SJSA1 (cell line): ENCODE measurements around the gene NEO1. TPM values are rescaled to one million over a fixed set of nuclear protein-coding genes. Genes with fewer than 3 reads are reported as not detected.

Experiments used
- DNase-seq, 2 experiments: peaks; one replicate each; pipeline ENCODE4 v3.0.0-alpha.2; 2015 to 2020; ENCODE audit warnings: low spot score in 2 of 2, low read depth in 1 of 2
- H3K27ac ChIP-seq: fragments of 250-450 bp; sonication (Bioruptor Pico); 2 replicates; pipeline ENCODE4 v1.5.1; 2020; ENCODE audit warnings: mild to moderate bottlenecking, moderate library complexity
- H3K27me3 ChIP-seq: fragments of 250-450 bp; sonication (Bioruptor Pico); replicated peaks from 2 replicates; pipeline ENCODE4 v1.5.1; 2020; ENCODE audit warnings: mild to moderate bottlenecking, moderate library complexity
- H3K36me3 ChIP-seq: fragments of 250-450 bp; sonication (Bioruptor Pico); 2 replicates; pipeline ENCODE4 v1.5.1; 2020; ENCODE audit warnings: mild to moderate bottlenecking
- H3K4me1 ChIP-seq: fragments of 250-450 bp; sonication (Bioruptor Pico); replicated peaks from 2 replicates; pipeline ENCODE4 v1.6.1; 2021; ENCODE audit warnings: mild to moderate bottlenecking
- H3K4me3 ChIP-seq: fragments of 250-450 bp; sonication (Bioruptor Pico); 2 replicates; pipeline ENCODE4 v1.5.1; 2020; ENCODE audit warnings: mild to moderate bottlenecking
- H3K9me3 ChIP-seq: fragments of 250-450 bp; sonication (Bioruptor Pico); replicated peaks from 2 replicates; pipeline ENCODE4 v1.5.1; 2020; ENCODE audit warnings: mild to moderate bottlenecking
- total RNA-seq: library from RNA; depleted of rRNA; stranded (reverse); fragments of >200 nt; shearing (Covaris generic); gene quantifications from 2 replicates; pipeline ENCODE4 v1.2.3, GENCODE V29; 2014

The NEO1 gene
- total RNA-seq, 1 experiment from 2014 or later, result 28.3 TPM

DNA sequence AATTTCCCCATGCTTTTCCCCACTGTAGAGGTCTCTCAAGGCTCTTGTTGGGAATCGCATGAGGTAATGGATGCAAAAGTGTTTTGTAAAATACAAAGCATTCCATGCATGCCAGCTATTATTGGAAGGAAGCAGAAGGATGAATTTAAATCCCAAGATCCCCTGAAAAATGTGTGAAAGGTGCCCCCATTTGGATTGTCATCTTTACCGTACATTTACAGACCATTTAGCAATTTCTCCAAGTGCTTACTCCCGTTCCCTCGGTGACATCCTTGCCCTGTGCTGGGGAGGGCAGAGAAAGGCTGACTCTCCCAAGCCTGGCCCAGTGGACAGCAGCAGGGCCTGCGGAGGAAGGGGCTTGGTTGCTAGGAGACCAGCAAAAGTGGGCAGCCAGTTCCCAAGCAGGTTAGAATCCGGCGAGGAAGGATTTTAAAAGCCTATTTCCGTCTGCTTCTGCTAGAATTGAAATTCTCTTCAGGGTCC is 31.1 kb upstream of the NEO1 start:
- Histone ChIP-seq H3K9me3 (no peaks in the 10 kb centered on the region), H3K4me1 (peaks cover 29% of the 10 kb centered on the region), H3K27me3 (no peaks in the 10 kb centered on the region), H3K4me3 (no peak overlapping the region), H3K27ac (no peak overlapping the region), H3K36me3 (no peaks in the 10 kb centered on the region)
- no peak for DNase-seq

- no peaks in the 10 kb centered on the region for H3K27me3 ChIP-seq
- H3K36me3 ChIP-seq, result no peaks in the 10 kb centered on the region
- DNase-seq, result peak; percentile 49 to 50
- H3K4me1 ChIP-seq, result peaks cover 29% of the 10 kb centered on the region
- no peaks in the 10 kb centered on the region for H3K9me3 ChIP-seq
- H3K27ac ChIP-seq, result no peak overlapping the region
- no peak overlapping the region for H3K4me3 ChIP-seq
Observed at GRCh38 chr15:73022161-73022560, 30.1 kb upstream of the NEO1 start.

GRCh38 chr15:73023071-73023470 is 29.2 kb upstream of the NEO1 start:
- H3K27ac ChIP-seq, result no peak overlapping the region
- no peaks in the 10 kb centered on the region for H3K36me3 ChIP-seq
- peaks cover 29% of the 10 kb centered on the region for H3K4me1 ChIP-seq
- no peak for DNase-seq
- no peak overlapping the region for H3K4me3 ChIP-seq
- no peaks in the 10 kb centered on the region for H3K9me3 ChIP-seq
- no peaks in the 10 kb centered on the region for H3K27me3 ChIP-seq

GRCh38 chr15:73024168-73024567 is 28.1 kb upstream of the NEO1 start:
- no peaks in the 10 kb centered on the region for H3K36me3 ChIP-seq
- H3K4me1 ChIP-seq, result peaks cover 24% of the 10 kb centered on the region
- H3K4me3 ChIP-seq, result no peak overlapping the region
- H3K9me3 ChIP-seq, result no peaks in the 10 kb centered on the region
- no peak for DNase-seq
- H3K27me3 ChIP-seq, result no peaks in the 10 kb centered on the region
- H3K27ac ChIP-seq, result no peak overlapping the region

GRCh38 chr15:73026511-73027054 is 25.7 kb upstream of the NEO1 start:
- no peaks in the 10 kb centered on the region for H3K27me3 ChIP-seq
- no peaks in the 10 kb centered on the region for H3K9me3 ChIP-seq
- H3K27ac ChIP-seq, result no peak overlapping the region
- H3K36me3 ChIP-seq, result no peaks in the 10 kb centered on the region
- no peak for DNase-seq
- H3K4me3 ChIP-seq, result no peak overlapping the region
- H3K4me1 ChIP-seq, result peaks cover 16% of the 10 kb centered on the region

GRCh38 chr15:73028031-73028430 is 24.2 kb upstream of the NEO1 start:
- H3K27me3 ChIP-seq, result no peaks in the 10 kb centered on the region
- no peak overlapping the region for H3K27ac ChIP-seq
- DNase-seq, result no peak
- H3K4me1 ChIP-seq, result peaks cover 3% of the 10 kb centered on the region
- H3K9me3 ChIP-seq, result no peaks in the 10 kb centered on the region
- no peaks in the 10 kb centered on the region for H3K36me3 ChIP-seq
- no peak overlapping the region for H3K4me3 ChIP-seq

GRCh38 chr15:73028831-73029451 is 23.3 kb upstream of the NEO1 start:
- Histone ChIP-seq H3K4me3 (no peak overlapping the region), H3K27me3 (no peaks in the 10 kb centered on the region), H3K4me1 (no peaks in the 10 kb centered on the region), H3K9me3 (no peaks in the 10 kb centered on the region), H3K27ac (no peak overlapping the region), H3K36me3 (no peaks in the 10 kb centered on the region)
- DNase-seq, result no peak

GRCh38 chr15:73030122-73030679 is 22.1 kb upstream of the NEO1 start:
- Histone ChIP-seq H3K36me3 (no peaks in the 10 kb centered on the region), H3K9me3 (no peaks in the 10 kb centered on the region), H3K4me3 (no peak overlapping the region), H3K27ac (no peak overlapping the region), H3K4me1 (no peaks in the 10 kb centered on the region), H3K27me3 (no peaks in the 10 kb centered on the region)
- DNase-seq, result no peak

DNA sequence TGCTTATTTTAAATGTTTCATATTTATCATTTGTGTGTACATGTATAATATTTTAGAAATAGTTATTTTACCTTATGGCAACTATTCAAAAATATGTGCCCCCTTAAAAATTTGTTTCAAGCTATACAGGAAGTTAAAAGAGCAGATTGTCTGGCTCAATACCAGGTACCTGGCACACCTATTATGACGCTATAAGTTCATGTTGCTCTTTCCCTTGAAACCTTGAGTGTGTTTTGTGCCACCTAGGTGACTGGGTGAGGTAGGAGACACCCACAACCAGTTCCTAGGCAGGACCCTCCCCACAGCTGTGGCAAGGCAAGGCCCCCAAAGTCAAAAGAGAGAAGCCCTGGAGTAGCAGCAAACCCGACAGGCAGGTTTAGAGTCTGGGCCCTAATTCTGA is 20.6 kb upstream of the NEO1 start:
- no peaks in the 10 kb centered on the region for H3K9me3 ChIP-seq
- H3K4me3 ChIP-seq, result no peak overlapping the region
- no peaks in the 10 kb centered on the region for H3K36me3 ChIP-seq
- no peaks in the 10 kb centered on the region for H3K27me3 ChIP-seq
- DNase-seq, result no peak
- no peaks in the 10 kb centered on the region for H3K4me1 ChIP-seq
- no peak overlapping the region for H3K27ac ChIP-seq

GRCh38 chr15:73033611-73034010 is 18.7 kb upstream of the NEO1 start:
- Histone ChIP-seq H3K36me3 (no peaks in the 10 kb centered on the region), H3K27ac (no peak overlapping the region), H3K9me3 (no peaks in the 10 kb centered on the region), H3K4me3 (no peak overlapping the region), H3K4me1 (no peaks in the 10 kb centered on the region), H3K27me3 (no peaks in the 10 kb centered on the region)
- no peak for DNase-seq

- Histone ChIP-seq H3K4me3 (no peak overlapping the region), H3K36me3 (no peaks in the 10 kb centered on the region), H3K27ac (no peak overlapping the region), H3K9me3 (no peaks in the 10 kb centered on the region), H3K4me1 (no peaks in the 10 kb centered on the region), H3K27me3 (no peaks in the 10 kb centered on the region)
- no peak for DNase-seq
Observed at GRCh38 chr15:73034221-73034620, 18.0 kb upstream of the NEO1 start.

GRCh38 chr15:73035221-73035620 is 17.0 kb upstream of the NEO1 start:
- Histone ChIP-seq H3K9me3 (no peaks in the 10 kb centered on the region), H3K36me3 (no peaks in the 10 kb centered on the region), H3K4me1 (no peaks in the 10 kb centered on the region), H3K27ac (no peak overlapping the region), H3K27me3 (0 out of 2 replicates have a peak, but pooled peaks cover 3% of the 10 kb centered on the region), H3K4me3 (no peak overlapping the region)
- no peak for DNase-seq

- no peaks in the 10 kb centered on the region for H3K36me3 ChIP-seq
- no peak overlapping the region for H3K4me3 ChIP-seq
- H3K9me3 ChIP-seq, result no peaks in the 10 kb centered on the region
- no peak overlapping the region for H3K27ac ChIP-seq
- H3K4me1 ChIP-seq, result no peaks in the 10 kb centered on the region
- DNase-seq, result no peak
- 0 out of 2 replicates have a peak, but pooled peaks cover 3% of the 10 kb centered on the region for H3K27me3 ChIP-seq
Observed at GRCh38 chr15:73038220-73038619, 14.0 kb upstream of the NEO1 start.

- Histone ChIP-seq H3K27ac (no peak overlapping the region), H3K36me3 (no peaks in the 10 kb centered on the region), H3K9me3 (no peaks in the 10 kb centered on the region), H3K27me3 (0 out of 2 replicates have a peak, but pooled peaks cover 5% of the 10 kb centered on the region), H3K4me1 (peaks cover 12% of the 10 kb centered on the region), H3K4me3 (no peak overlapping the region)
- DNase-seq, result no peak
Observed at GRCh38 chr15:73046073-73046472, 6.2 kb upstream of the NEO1 start.
